Breast epithelium (tissue), 4 donors: ENCODE measurements around the gene SLC22A23. TPM values are rescaled to one million over a fixed set of nuclear protein-coding genes. Genes with fewer than 3 reads are reported as not detected.

ENCODE experiments used
- DNase-seq, 2 donors: peaks; one replicate each; pipeline ENCODE4 v3.0.0-alpha.2; 2019; ENCODE audit warnings: low spot score in 2 of 2
- H3K27ac ChIP-seq, 2 donors: fragments of 200-600 bp; sonication (generic) in 1 of 2; one replicate each; pipeline ENCODE4 v1.5.1; 2016 to 2019; ENCODE audit warnings: mild to moderate bottlenecking in 1 of 2
- H3K27me3 ChIP-seq, 2 donors: fragments of 200-600 bp; sonication (generic) in 1 of 2; one replicate each; pipeline versions ENCODE4 v1.5.1 to v1.6.0; 2017 to 2019; ENCODE audit warnings: control low read depth in 1 of 2, mild to moderate bottlenecking in 1 of 2
- H3K36me3 ChIP-seq: fragments of 200-600 bp; one replicate; pipeline ENCODE4 v1.5.1; 2019
- H3K4me1 ChIP-seq, 2 donors: fragments of 200-600 bp; sonication (generic); one replicate each; pipeline ENCODE4 v1.5.1; 2016 to 2019; ENCODE audit warnings: control low read depth in 1 of 2
- H3K4me3 ChIP-seq, 3 donors: fragments of 200-600 bp; sonication (generic); 1 replicate in 2 of 3; 2 replicates in 1 of 3; pipeline ENCODE4 v1.5.1; 2016 to 2019; ENCODE audit warnings: mild to moderate bottlenecking in 3 of 3, moderate library complexity in 2 of 3
- H3K9me3 ChIP-seq, 2 donors: fragments of 200-600 bp; sonication (generic) in 1 of 2; one replicate each; pipeline ENCODE4 v1.5.1; 2016 to 2019; ENCODE audit warnings: control low read depth in 1 of 2
- POLR2A ChIP-seq: fragments of 450-650 bp; IDR thresholded peaks from one replicate; pipeline ENCODE4 v1.6.1; 2016; ENCODE audit warnings: antibody characterized with exemption, mild to moderate bottlenecking, moderate library complexity
- POLR2AphosphoS5 ChIP-seq, 3 donors: sonication (generic); formaldehyde crosslinking; IDR thresholded peaks; one replicate each; pipeline ENCODE4 v1.6.1; 2017; ENCODE audit warnings: antibody characterized with exemption in 3 of 3
- intact Hi-C: fragments of 100-400 bp; cut with DNase I; formaldehyde crosslinking; loops from one replicate; pipeline ENCODE4 v1.15.1; 2023; ENCODE audit warnings: low total_unique reads
- total RNA-seq, 3 donors: library from RNA; depleted of rRNA; stranded (reverse); fragments of >200 nt; gene quantifications; one replicate each; pipeline ENCODE4 v1.1.0, GENCODE V29; 2016
- TF ChIP-seq, protein P1 (sequence below), 3 donors: fragments of 450-650 bp; IDR thresholded peaks; one replicate each; pipeline ENCODE4 v1.5.1; 2016 to 2017; ENCODE audit warnings: antibody characterized with exemption in 3 of 3, mild to moderate bottlenecking in 3 of 3, moderate library complexity in 3 of 3

The SLC22A23 gene
- total RNA-seq, 3 donors from 2014 or later: 10.9 to 26.3 (median 22.9) TPM

DNA sequence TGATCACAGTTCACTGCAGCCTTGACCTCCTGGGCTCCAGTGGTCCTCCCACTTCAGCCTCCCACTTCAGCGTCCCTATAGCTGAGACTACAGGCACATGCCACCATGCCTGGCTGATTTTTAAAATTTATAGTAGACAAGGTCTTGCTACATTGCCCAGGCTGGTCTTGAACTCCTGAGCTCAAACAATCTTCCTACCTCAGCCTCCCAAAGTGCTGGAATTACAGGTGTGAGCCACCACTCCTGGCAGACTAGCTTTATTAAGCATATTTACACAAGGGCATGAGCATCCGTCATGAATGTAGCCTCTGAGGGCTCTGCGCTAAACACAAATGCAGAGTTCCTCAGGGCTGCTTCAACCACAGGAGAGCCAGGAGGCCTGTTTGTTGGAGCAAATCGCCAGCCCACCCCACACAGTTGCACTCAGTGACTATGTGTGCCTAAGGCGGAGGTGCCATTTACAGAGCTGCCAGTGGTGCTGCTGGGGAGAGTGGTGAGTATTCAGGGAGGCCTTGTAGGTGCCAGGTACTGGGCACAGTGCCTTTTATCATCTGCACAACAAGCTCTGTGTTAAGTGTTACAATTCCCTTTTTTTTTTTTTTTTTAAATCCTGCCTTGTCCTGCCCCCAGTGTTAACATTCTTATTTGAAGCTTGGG is 119.9 kb downstream of the SLC22A23 start:
- Histone ChIP-seq H3K9me3 (no peaks in the 10 kb centered on the region), H3K4me3 (no peak overlapping the region), H3K27ac (peak overlapping the region in 1 of 2 donors; percentile 67), H3K36me3 (no peaks in the 10 kb centered on the region), H3K27me3 (no peaks in the 10 kb centered on the region), H3K4me1 (peaks cover 0 to 6% of the 10 kb centered on the region in 2 donors)
- intact Hi-C loops: no loop called here
- TF ChIP-seq POLR2A: no peak
- no peak for TF ChIP-seq POLR2AphosphoS5 (IDR thresholded peaks at IDR 0.05)
- no peak for DNase-seq

DNA sequence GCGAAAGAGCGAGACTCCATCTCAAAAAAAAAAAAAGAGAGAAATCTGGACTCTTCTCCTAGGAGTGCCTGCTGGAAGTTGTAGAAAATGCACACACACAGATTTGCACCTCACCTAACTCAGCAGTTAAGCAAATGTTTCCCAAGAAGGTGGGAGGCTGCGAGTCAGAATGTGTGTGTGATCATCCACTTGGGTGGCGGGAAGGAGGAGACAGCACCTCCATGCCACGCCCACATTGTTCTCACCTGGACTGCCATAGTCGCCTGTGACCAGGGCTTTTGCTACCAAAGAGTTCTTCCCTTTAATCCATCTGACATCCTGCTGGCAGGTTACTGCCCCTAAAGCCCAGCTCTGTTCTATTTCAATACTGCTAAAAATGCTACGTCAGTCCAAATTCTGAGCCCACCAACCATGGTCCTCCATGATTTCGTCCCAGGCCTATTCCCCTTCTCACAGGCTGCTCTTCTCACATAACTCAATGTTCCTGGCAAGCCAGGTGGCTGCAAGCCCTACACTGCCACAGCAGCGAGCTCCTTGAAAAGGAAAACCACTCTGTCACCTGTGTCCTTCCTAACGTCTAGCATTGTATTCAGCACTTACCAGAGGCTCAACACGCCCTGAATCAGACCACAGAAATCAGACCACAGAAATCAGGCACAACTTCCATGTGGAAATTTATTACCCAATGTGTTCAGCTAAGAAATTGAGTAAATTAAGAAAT is 120.6 kb downstream of the SLC22A23 start:
- no peak for DNase-seq
- intact Hi-C loops: no loop called here
- no peaks in the 10 kb centered on the region for H3K9me3 ChIP-seq
- H3K27me3 ChIP-seq: no peaks in the 10 kb centered on the region
- no peak overlapping the region for H3K27ac ChIP-seq
- H3K36me3 ChIP-seq: no peaks in the 10 kb centered on the region
- TF ChIP-seq POLR2A (no peak), POLR2AphosphoS5 (IDR thresholded peaks at IDR 0.05) (no peak)
- TF ChIP-seq, protein P1, sequence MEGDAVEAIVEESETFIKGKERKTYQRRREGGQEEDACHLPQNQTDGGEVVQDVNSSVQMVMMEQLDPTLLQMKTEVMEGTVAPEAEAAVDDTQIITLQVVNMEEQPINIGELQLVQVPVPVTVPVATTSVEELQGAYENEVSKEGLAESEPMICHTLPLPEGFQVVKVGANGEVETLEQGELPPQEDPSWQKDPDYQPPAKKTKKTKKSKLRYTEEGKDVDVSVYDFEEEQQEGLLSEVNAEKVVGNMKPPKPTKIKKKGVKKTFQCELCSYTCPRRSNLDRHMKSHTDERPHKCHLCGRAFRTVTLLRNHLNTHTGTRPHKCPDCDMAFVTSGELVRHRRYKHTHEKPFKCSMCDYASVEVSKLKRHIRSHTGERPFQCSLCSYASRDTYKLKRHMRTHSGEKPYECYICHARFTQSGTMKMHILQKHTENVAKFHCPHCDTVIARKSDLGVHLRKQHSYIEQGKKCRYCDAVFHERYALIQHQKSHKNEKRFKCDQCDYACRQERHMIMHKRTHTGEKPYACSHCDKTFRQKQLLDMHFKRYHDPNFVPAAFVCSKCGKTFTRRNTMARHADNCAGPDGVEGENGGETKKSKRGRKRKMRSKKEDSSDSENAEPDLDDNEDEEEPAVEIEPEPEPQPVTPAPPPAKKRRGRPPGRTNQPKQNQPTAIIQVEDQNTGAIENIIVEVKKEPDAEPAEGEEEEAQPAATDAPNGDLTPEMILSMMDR (IDR thresholded peaks at IDR 0.05): no peak
- H3K4me3 ChIP-seq: no peak overlapping the region
- peaks cover 0 to 6% of the 10 kb centered on the region in 2 donors for H3K4me1 ChIP-seq

DNA sequence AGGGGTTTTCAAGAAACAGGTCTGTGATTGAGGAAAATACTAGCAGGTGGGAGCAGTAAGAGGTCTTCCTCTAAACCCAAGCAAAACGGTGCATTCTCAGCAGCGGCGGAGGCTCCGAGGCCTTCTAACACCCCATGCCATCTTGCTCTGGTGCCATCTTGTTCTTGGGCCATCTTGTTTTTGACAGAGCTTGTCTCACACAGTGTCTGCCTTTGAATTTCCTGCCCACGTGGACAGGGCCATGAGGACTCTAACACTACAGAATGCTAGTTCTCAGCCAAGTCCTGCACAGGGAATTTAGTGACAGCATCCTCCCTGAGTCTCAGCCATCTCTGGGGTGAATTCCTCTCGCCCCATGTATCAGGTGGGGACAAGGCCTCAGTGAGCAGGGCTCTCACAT is 121.7 kb downstream of the SLC22A23 start:
- no peak for TF ChIP-seq POLR2AphosphoS5 (IDR thresholded peaks at IDR 0.05)
- no peak for TF ChIP-seq POLR2A
- TF ChIP-seq, protein P1 (IDR thresholded peaks at IDR 0.05): no peak
- peaks cover 0 to 6% of the 10 kb centered on the region in 2 donors for H3K4me1 ChIP-seq
- H3K27ac ChIP-seq: no peak overlapping the region
- no peak for DNase-seq
- no peak overlapping the region for H3K4me3 ChIP-seq
- no peaks in the 10 kb centered on the region for H3K9me3 ChIP-seq
- intact Hi-C loops: no loop called here
- no peaks in the 10 kb centered on the region for H3K27me3 ChIP-seq
- H3K36me3 ChIP-seq: no peaks in the 10 kb centered on the region

DNA sequence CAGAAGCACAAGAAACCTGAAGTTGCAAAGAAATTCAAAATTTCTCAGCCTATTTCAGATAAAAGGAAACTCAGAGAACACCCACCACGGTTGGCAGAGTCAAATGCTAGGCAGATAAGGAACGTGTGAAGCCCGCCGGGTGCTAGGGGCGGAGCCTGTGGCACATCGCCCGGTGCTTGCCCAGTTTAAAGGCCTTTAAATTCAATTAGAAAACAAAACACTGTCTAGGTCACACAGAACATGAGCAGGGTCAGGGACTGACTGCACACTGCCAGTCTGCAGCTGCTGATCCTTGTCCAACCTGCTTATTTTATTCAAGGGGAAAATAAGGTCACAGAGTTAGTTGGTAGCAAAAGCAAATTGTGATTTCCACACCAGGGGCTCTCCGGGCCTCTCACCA is 122.3 kb downstream of the SLC22A23 start:
- no peak for DNase-seq
- Histone ChIP-seq H3K27me3 (no peaks in the 10 kb centered on the region), H3K27ac (no peak overlapping the region), H3K36me3 (no peaks in the 10 kb centered on the region), H3K4me3 (no peak overlapping the region), H3K9me3 (no peaks in the 10 kb centered on the region), H3K4me1 (peaks cover 0 to 6% of the 10 kb centered on the region in 2 donors)
- intact Hi-C loops: no loop called here
- TF ChIP-seq POLR2A (no peak), POLR2AphosphoS5 (IDR thresholded peaks at IDR 0.05) (no peak)
- TF ChIP-seq, protein P1 (IDR thresholded peaks at IDR 0.05): no peak

DNA sequence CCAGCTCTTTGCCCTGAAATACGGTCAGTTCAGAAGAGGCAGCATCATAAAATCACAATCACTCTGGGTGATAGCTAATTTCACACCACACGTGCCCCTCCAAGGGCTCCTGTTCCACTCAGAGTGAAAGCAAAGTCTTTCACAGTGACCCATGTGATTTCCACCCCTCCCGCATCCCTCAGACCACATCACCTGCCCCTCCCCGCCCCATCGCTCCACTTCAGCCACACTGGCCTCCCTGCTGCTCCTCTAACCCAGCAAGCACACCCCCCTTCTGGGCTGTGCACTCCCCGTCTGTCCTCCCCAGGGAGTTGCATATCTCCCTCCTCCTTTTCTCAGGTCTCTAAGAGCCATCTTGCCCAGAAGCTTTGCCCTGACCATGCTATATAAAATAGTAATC is 123.6 kb downstream of the SLC22A23 start:
- H3K27ac ChIP-seq: no peak overlapping the region
- no peaks in the 10 kb centered on the region for H3K27me3 ChIP-seq
- H3K4me1 ChIP-seq: peaks cover 0 to 4% of the 10 kb centered on the region in 2 donors
- intact Hi-C loops: no loop called here
- no peak for DNase-seq
- H3K4me3 ChIP-seq: no peak overlapping the region
- no peaks in the 10 kb centered on the region for H3K36me3 ChIP-seq
- no peak for TF ChIP-seq POLR2A
- TF ChIP-seq, protein P1 (IDR thresholded peaks at IDR 0.05): no peak
- TF ChIP-seq POLR2AphosphoS5 (IDR thresholded peaks at IDR 0.05): no peak
- H3K9me3 ChIP-seq: no peaks in the 10 kb centered on the region
